HG03108 (cell line): ENCODE results near the gene LRRC14B.
A peak's percentile ranks its signal among the peaks of the same experiment; 100 is the strongest.

ENCODE experiments used
- ATAC-seq: cut with Tn5 transposase; IDR thresholded peaks from one replicate; pipeline ENCODE4 v1.9.1; 2021; ENCODE audit warnings: moderate library complexity; ENCODE audit not compliant: unreplicated experiment

The LRRC14B gene

GRCh38 chr5:191036-191948, at the start of gene LRRC14B:
LRRC14B (plus strand) TSS chr5:191495; CDS start chr5:191539, 44 bp downstream.
- ATAC-seq = peak; percentile 49

GRCh38 chr5:141761-142160, 49.5 kb upstream of the LRRC14B start:
- ATAC-seq = no peak

GRCh38 chr5:142246-142810, 49.0 kb upstream of the LRRC14B start:
- no peak for ATAC-seq

- ATAC-seq = no peak
Observed at GRCh38 chr5:143041-143440, 48.3 kb upstream of the LRRC14B start.

GRCh38 chr5:144941-145340, 46.4 kb upstream of the LRRC14B start:
- no peak for ATAC-seq

- no peak for ATAC-seq
Observed at GRCh38 chr5:145585-146323, 45.5 kb upstream of the LRRC14B start.

GRCh38 chr5:147751-148150, 43.5 kb upstream of the LRRC14B start:
- ATAC-seq = no peak

GRCh38 chr5:149745-150485, 41.4 kb upstream of the LRRC14B start:
- no peak for ATAC-seq

GRCh38 chr5:150746-151145, 40.5 kb upstream of the LRRC14B start:
- no peak for ATAC-seq

- no peak for ATAC-seq
Observed at GRCh38 chr5:152077-152476, 39.2 kb upstream of the LRRC14B start.

GRCh38 chr5:153256-153655, 38.0 kb upstream of the LRRC14B start:
- ATAC-seq = no peak

- no peak for ATAC-seq
Observed at GRCh38 chr5:154236-154635, 37.1 kb upstream of the LRRC14B start.

GRCh38 chr5:154826-155225, 36.5 kb upstream of the LRRC14B start:
- no peak for ATAC-seq

- no peak for ATAC-seq
Observed at GRCh38 chr5:155651-156410, 35.5 kb upstream of the LRRC14B start.

- no peak for ATAC-seq
Observed at GRCh38 chr5:156411-157072, 34.8 kb upstream of the LRRC14B start.

GRCh38 chr5:157126-157715, 34.1 kb upstream of the LRRC14B start:
- ATAC-seq = no peak

- no peak for ATAC-seq
Observed at GRCh38 chr5:157801-158200, 33.5 kb upstream of the LRRC14B start.

- ATAC-seq = no peak
Observed at GRCh38 chr5:158807-159447, 32.4 kb upstream of the LRRC14B start.
